Purkinje cell (primary cell): ENCODE results near the gene LYZ. TPM values are rescaled to one million over a fixed set of nuclear protein-coding genes. Genes with fewer than 3 reads are reported as not detected.

Experiments
- polyA plus RNA-seq: library from polyadenylated mRNA; unstranded; fragments of >200 nt; fragmentation: Nextera tagmentation; gene quantifications from 2 replicates; pipeline ENCODE4 v1.2.1, GENCODE V29; 2014

The LYZ gene
- not detected in 2 replicates for polyA plus RNA-seq

DNA sequence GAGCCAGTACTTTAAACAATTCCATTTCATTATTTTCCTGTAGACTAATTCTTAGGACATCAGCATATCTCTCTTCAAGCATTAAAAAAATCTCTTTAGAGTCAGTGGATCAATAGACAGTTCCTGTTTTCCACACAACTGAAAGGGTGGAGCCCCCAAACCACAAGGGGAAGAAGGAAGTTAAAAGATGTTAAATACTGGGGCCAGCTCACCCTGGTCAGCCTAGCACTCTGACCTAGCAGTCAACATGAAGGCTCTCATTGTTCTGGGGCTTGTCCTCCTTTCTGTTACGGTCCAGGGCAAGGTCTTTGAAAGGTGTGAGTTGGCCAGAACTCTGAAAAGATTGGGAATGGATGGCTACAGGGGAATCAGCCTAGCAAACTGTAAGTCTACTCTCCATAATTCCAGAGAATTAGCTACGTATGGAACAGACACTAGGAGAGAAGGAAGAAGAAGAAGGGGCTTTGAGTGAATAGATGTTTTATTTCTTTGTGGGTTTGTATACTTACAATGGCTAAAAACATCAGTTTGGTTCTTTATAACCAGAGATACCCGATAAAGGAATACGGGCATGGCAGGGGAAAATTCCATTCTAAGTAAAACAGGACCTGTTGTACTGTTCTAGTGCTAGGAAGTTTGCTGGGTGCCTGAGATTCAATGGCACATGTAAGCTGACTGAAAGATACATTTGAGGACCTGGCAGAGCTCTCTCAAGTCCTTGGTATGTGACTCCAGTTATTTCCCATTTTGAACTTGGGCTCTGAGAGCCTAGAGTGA, at the start of gene LYZ:
Gene LYZ (plus strand): TSS at position 220 of the 777 bp plus-strand sequence. CDS start 28 bp downstream, at position 248.

DNA sequence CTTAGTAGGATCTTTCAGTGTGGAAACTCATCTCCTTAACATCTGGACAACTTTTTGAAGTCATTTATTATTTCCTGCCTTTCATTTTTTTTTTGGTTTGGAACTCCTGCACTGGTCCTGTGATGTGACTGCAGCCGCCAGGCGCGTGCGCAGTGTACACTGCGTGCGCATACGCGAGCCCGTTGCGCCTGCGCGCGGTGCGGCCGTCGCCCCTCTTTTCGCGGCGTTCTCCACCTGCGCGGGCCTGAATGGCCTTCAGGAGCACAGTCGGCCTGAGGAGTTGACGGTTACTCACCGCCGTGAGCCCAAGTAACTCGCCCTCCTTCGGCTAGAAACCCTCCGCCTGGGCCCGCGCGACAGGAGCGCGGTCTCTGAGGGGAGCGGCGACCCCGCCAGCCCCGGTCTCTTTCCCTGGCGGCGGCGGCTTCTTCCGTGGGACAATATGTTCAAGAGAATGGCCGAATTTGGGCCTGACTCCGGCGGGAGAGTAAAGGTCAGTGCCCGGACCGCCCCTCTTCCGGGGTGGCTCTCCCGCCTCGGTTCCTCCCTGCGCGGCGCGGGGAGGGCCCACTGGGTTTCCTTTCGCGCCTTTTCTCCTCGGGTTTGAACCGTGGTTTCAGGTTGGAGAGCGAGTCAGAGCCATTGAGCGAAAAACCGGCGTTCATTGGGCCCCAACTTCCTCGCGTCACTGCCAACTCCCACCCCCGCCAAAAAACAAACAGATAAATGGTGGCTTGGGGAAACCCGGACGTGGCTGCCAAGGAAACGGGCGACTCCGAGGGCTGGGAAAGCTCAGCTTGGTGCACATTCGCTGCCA, 11.6 kb downstream of the LYZ start, which contains the start of gene YEATS4:
Gene YEATS4 (plus strand): TSS at position 213 of the 817 bp plus-strand sequence. CDS start 230 bp downstream, at position 443.

Other genes starting within 250 kb of the LYZ start
- gene CPSF6, start 108.8 kb upstream of the LYZ start, polyA plus RNA-seq, result 16.7 and 21.6 TPM in 2 replicates
- 31.2 and 44.4 TPM in 2 replicates for gene YEATS4, start 11.4 kb downstream of the LYZ start, polyA plus RNA-seq
- 10.0 and 10.1 TPM in 2 replicates for gene FRS2, start 122.0 kb downstream of the LYZ start, polyA plus RNA-seq
- 180 and 208 TPM in 2 replicates for gene CCT2, start 237.1 kb downstream of the LYZ start, polyA plus RNA-seq